Measurements from ENCODE around the gene BIRC3. TPM values are rescaled to one million over a fixed set of nuclear protein-coding genes. Genes with fewer than 3 reads are reported as not detected.

The BIRC3 gene

GRCh38 chr11:102387043-102387781 is 69.9 kb downstream of the BIRC3 start:
- Histone ChIP-seq H3K4me1 (ENCODE audit: control insufficient read depth in 2 of 2, insufficient read depth in 1 of 2, low read depth in 1 of 2, low read length in 2 of 2) (peaks cover 0 to 6% of the 10 kb centered on the region in 2 donors), H3K9ac (ENCODE audit: low read depth, low read length, poor library complexity) (no peak overlapping the region), H2AFZ (ENCODE audit: low read length) (no peak overlapping the region), H3K18ac (ENCODE audit: low read length) (no peak overlapping the region), H3K23ac (ENCODE audit: low read depth, low read length, poor library complexity) (no peak overlapping the region), H2BK15ac (ENCODE audit: low read length) (no peak overlapping the region), H2AK5ac (ENCODE audit: low read depth, low read length) (no peak overlapping the region), H2BK120ac (ENCODE audit: low read depth, low read length) (no peak overlapping the region), H2BK5ac (ENCODE audit: low read length) (no peak overlapping the region), H3K4ac (ENCODE audit: low read length) (no peak overlapping the region), H3K36me3 (replicated peaks in 1 of 2; ENCODE audit: control insufficient read depth in 2 of 2, insufficient read depth in 2 of 2, low read length in 2 of 2) (peaks cover 4 to 71% of the 10 kb centered on the region in 2 donors), H4K91ac (ENCODE audit: low read depth, low read length, poor library complexity) (no peak overlapping the region), H3K27ac (replicated peaks; ENCODE audit: low read length) (no peak overlapping the region), H3K9me3 (replicated peaks in 1 of 2; ENCODE audit: control insufficient read depth in 2 of 2, insufficient read depth in 1 of 2, low read depth in 1 of 2, low read length in 2 of 2) (peaks cover 0 to 4% of the 10 kb centered on the region in 2 donors), H3K4me3 (ENCODE audit: low read length in 2 of 2) (no peak overlapping the region), H2BK12ac (ENCODE audit: low read length) (no peak overlapping the region), H3K79me1 (ENCODE audit: low read depth, low read length) (no peaks in the 10 kb centered on the region), H3K14ac (ENCODE audit: low read length) (no peak overlapping the region), H4K8ac (ENCODE audit: low read depth, low read length) (no peak overlapping the region), H3K4me2 (ENCODE audit: insufficient read depth, low read length, poor library complexity, severe bottlenecking) (no peak overlapping the region), H3K27me3 (ENCODE audit: control insufficient read depth in 3 of 3, insufficient read depth in 3 of 3, low read depth in 1 of 3, low read length in 3 of 3) (no peaks in the 10 kb centered on the region)
- no CpG with 5 or more reads among the region's 8 CpGs for WGBS, 2 donors (ENCODE audit: extremely low coverage in 2 of 2, insufficient read length in 2 of 2, insufficient replicate concordance in 1 of 2)
- no peak for DNase-seq (ENCODE audit: low spot score)

Small RNAs within 50 kb of the gene (small RNA-seq; reads per million reads assigned to genes)
- gene AP000942.3 (ENCODE audit: insufficient read depth): not detected
- not detected for gene AP000942.4 (ENCODE audit: insufficient read depth)
- gene RNU6-952P (ENCODE audit: insufficient read depth): not detected
